H1 (cell line): ENCODE measurements around the gene PNO1. TPM values are rescaled to one million over a fixed set of nuclear protein-coding genes. Genes with fewer than 3 reads are reported as not detected.

Experiments used
- CTCF ChIA-PET: fragments of 300-600 bp; sonication (Branson Sonifier 250); formaldehyde crosslinking; loops from one replicate; lab custom pipeline; 2021; ENCODE audit not compliant: partially characterized antibody; lab: Charles Lee
- POLR2A ChIA-PET: fragments of 300-600 bp; sonication (Branson Sonifier 250); formaldehyde crosslinking; loops from one replicate; lab custom pipeline; 2021; ENCODE audit warnings: inconsistent platforms; ENCODE audit not compliant: partially characterized antibody; lab: Charles Lee
- DNase-seq, 2 experiments: peaks; one replicate each; pipeline versions ENCODE4 v3.0.0 to v3.0.0-alpha.2; 2010 to 2022; ENCODE audit warnings: low spot score in 2 of 2, low read depth in 1 of 2, mixed read lengths in 1 of 2
- FAIRE-seq: peaks from 2 replicates; lab custom pipeline; 2011; peaks lifted over from hg19 to GRCh38; lab: Jason Lieb, UNC
- H2AFZ ChIP-seq: 2 replicates; pipeline ENCODE4 v1.8.1; 2012; ENCODE audit warnings: low read length, inconsistent platforms
- H2AK5ac ChIP-seq: 2 replicates; pipeline ENCODE4 v1.6.1; 2013; ENCODE audit warnings: low read depth, low read length
- H2BK120ac ChIP-seq: replicated peaks from 2 replicates; pipeline ENCODE3; 2013; ENCODE audit warnings: low read depth, low read length, inconsistent platforms
- H2BK12ac ChIP-seq: 2 replicates; pipeline ENCODE4 v1.6.1; 2013; ENCODE audit warnings: low read depth, low read length
- H2BK15ac ChIP-seq: 2 replicates; pipeline ENCODE4 v1.6.1; 2013; ENCODE audit warnings: low read length
- H2BK20ac ChIP-seq: 2 replicates; pipeline ENCODE4 v1.6.1; 2013; ENCODE audit warnings: low read length
- H2BK5ac ChIP-seq: 2 replicates; pipeline ENCODE4 v1.6.1; 2013; ENCODE audit warnings: low read depth, low read length
- H3K14ac ChIP-seq: 2 replicates; pipeline ENCODE4 v1.6.1; 2013; ENCODE audit warnings: inconsistent platforms; ENCODE audit not compliant: insufficient read length
- H3K18ac ChIP-seq: 2 replicates; pipeline ENCODE4 v1.6.1; 2013; ENCODE audit warnings: low read length; ENCODE audit errors: extremely low read depth
- H3K23ac ChIP-seq: 2 replicates; pipeline ENCODE4 v1.6.1; 2013; ENCODE audit warnings: inconsistent platforms; ENCODE audit not compliant: insufficient read length
- H3K23me2 ChIP-seq: 2 replicates; pipeline ENCODE4 v1.6.1; 2013; ENCODE audit warnings: low read depth, low read length
- H3K27ac ChIP-seq: 2 replicates; pipeline ENCODE4 v1.6.1; 2011; ENCODE audit warnings: low read depth, low read length, inconsistent platforms
- H3K27me3 ChIP-seq, 4 experiments: replicated peaks in 1 of 4; 1 replicate in 1 of 4; 2 replicates in 3 of 4; pipeline versions ENCODE4 v1.6.1 to v1.8.1; 2011 to 2013; ENCODE audit warnings: low read length in 3 of 4, mild to moderate bottlenecking in 3 of 4, inconsistent platforms in 2 of 4, mixed read lengths in 2 of 4, moderate library complexity in 1 of 4; ENCODE audit not compliant: control insufficient read depth in 3 of 4, insufficient read depth in 3 of 4; ENCODE audit errors: extremely low read depth in 1 of 4
- H3K36me3 ChIP-seq, 4 experiments: 2 replicates each; pipeline versions ENCODE4 v1.6.1 to v1.8.1; 2011 to 2013; ENCODE audit warnings: mild to moderate bottlenecking in 4 of 4, low read length in 3 of 4, moderate library complexity in 2 of 4, control low read depth in 1 of 4, inconsistent platforms in 1 of 4; ENCODE audit not compliant: insufficient read depth in 4 of 4, control insufficient read depth in 2 of 4
- H3K4ac ChIP-seq: replicated peaks from 2 replicates; pipeline ENCODE3; 2013; ENCODE audit warnings: low read length, low read depth, mixed read lengths, inconsistent platforms; ENCODE audit not compliant: insufficient read length
- H3K4me1 ChIP-seq, 4 experiments: replicated peaks in 1 of 4; 1 replicate in 1 of 4; 2 replicates in 3 of 4; pipeline versions ENCODE4 v1.6.1 to v1.8.1; 2011 to 2013; ENCODE audit warnings: low read length in 3 of 4, inconsistent platforms in 2 of 4, mixed read lengths in 1 of 4; ENCODE audit not compliant: insufficient read depth in 4 of 4, control insufficient read depth in 3 of 4
- H3K4me2 ChIP-seq, 2 experiments: 2 replicates each; pipeline versions ENCODE4 v1.6.1 to v1.8.1; 2011 to 2013; ENCODE audit warnings: low read depth in 2 of 2, low read length in 2 of 2, control low read depth in 1 of 2, inconsistent platforms in 1 of 2, mild to moderate bottlenecking in 1 of 2; ENCODE audit not compliant: insufficient read depth in 1 of 2
- H3K4me3 ChIP-seq, 4 experiments: fragments of 200-600, 300-600 bp in 1 of 4; sonication (generic), shearing (Covaris generic), sonication (Bioruptor Twin) in 1 of 4; 2 replicates each; pipeline versions ENCODE4 v1.5.1 to v1.8.1; 2011 to 2016; ENCODE audit warnings: low read length in 4 of 4, low read depth in 3 of 4, control low read depth in 2 of 4, inconsistent platforms in 2 of 4, mild to moderate bottlenecking in 2 of 4, mixed read lengths in 1 of 4, moderate library complexity in 1 of 4; ENCODE audit not compliant: insufficient read depth in 2 of 4; ENCODE audit errors: extremely low read depth in 1 of 4
- H3K56ac ChIP-seq: replicated peaks from 2 replicates; pipeline ENCODE3; 2013; ENCODE audit warnings: low read depth, mild to moderate bottlenecking, mixed read lengths, low read length, inconsistent platforms; ENCODE audit not compliant: insufficient read length
- H3K79me1 ChIP-seq: 2 replicates; pipeline ENCODE4 v1.6.1; 2013; ENCODE audit warnings: low read depth, low read length, control low read depth
- H3K79me2 ChIP-seq, 2 experiments: 2 replicates each; pipeline versions ENCODE4 v1.6.1 to v1.8.1; 2012 to 2013; ENCODE audit warnings: low read length in 2 of 2, mild to moderate bottlenecking in 2 of 2, inconsistent platforms in 1 of 2; ENCODE audit not compliant: insufficient read depth in 2 of 2, control insufficient read depth in 1 of 2
- H3K9ac ChIP-seq, 4 experiments: replicated peaks in 1 of 4; 1 replicate in 1 of 4; 2 replicates in 3 of 4; pipeline versions ENCODE4 v1.6.1 to v1.8.1; 2011 to 2013; ENCODE audit warnings: low read depth in 3 of 4, low read length in 3 of 4, control low read depth in 2 of 4, mild to moderate bottlenecking in 2 of 4, moderate library complexity in 2 of 4, inconsistent platforms in 1 of 4; ENCODE audit errors: extremely low read depth in 1 of 4
- H3K9me3 ChIP-seq, 2 experiments: 2 replicates each; pipeline versions ENCODE4 v1.6.1 to v1.8.1; 2012 to 2013; ENCODE audit warnings: mild to moderate bottlenecking in 2 of 2, moderate library complexity in 2 of 2, control low read depth in 1 of 2, inconsistent platforms in 1 of 2, low read depth in 1 of 2, low read length in 1 of 2, mixed read lengths in 1 of 2; ENCODE audit not compliant: insufficient read depth in 2 of 2
- H4K20me1 ChIP-seq, 2 experiments: replicated peaks in 1 of 2; 2 replicates each; pipeline versions ENCODE3 to v1.8.1; 2011 to 2013; ENCODE audit warnings: inconsistent platforms in 2 of 2, low read length in 2 of 2, mild to moderate bottlenecking in 1 of 2; ENCODE audit not compliant: insufficient read depth in 2 of 2, control insufficient read depth in 1 of 2
- H4K5ac ChIP-seq: 2 replicates; pipeline ENCODE4 v1.6.1; 2013; ENCODE audit warnings: low read length, low read depth, mixed read lengths, inconsistent platforms; ENCODE audit not compliant: insufficient read length
- H4K8ac ChIP-seq: 2 replicates; pipeline ENCODE4 v1.8.0; 2013; ENCODE audit warnings: mild to moderate bottlenecking, moderate library complexity, low read length, inconsistent platforms; ENCODE audit not compliant: insufficient read depth; ENCODE audit errors: extremely low read depth
- H4K91ac ChIP-seq: replicated peaks from 2 replicates; pipeline ENCODE3; 2013; ENCODE audit warnings: low read length, mixed read lengths, inconsistent platforms; ENCODE audit not compliant: insufficient read length
- ASH2L ChIP-seq: fragments of 200-600, 300-600 bp; sonication (generic); IDR thresholded peaks from one replicate; pipeline ENCODE4 v1.7.1; 2017; ENCODE audit warnings: low read length
- BCL11A ChIP-seq, 2 experiments: IDR thresholded peaks; one replicate each; pipeline ENCODE4 v1.6.1; 2011; ENCODE audit warnings: low read depth in 2 of 2, low read length in 2 of 2, mild to moderate bottlenecking in 2 of 2
- BRCA1 ChIP-seq: IDR thresholded peaks from 2 replicates; pipeline ENCODE4 v1.6.1; 2012; ENCODE audit warnings: low read depth, low read length, improper control_type of control experiment
- CBX5 ChIP-seq: fragments of 300-800, 300-1000 bp; sonication (generic); IDR thresholded peaks from 2 replicates; pipeline ENCODE4 v1.7.1; 2016; ENCODE audit warnings: antibody characterized with exemption, low read length, low read depth
- FOSL1 ChIP-seq: IDR thresholded peaks from 2 replicates; pipeline ENCODE4 v1.6.1; 2011; ENCODE audit warnings: mild to moderate bottlenecking, low read depth, low read length, moderate library complexity; ENCODE audit not compliant: insufficient read depth
- HDAC2 ChIP-seq, 2 experiments: fragments of 300-600 bp in 1 of 2; sonication (generic) in 1 of 2; IDR thresholded peaks; 2 replicates each; pipeline ENCODE4 v1.6.1; 2011 to 2012; ENCODE audit warnings: low read depth in 2 of 2, low read length in 2 of 2, mild to moderate bottlenecking in 2 of 2, moderate library complexity in 2 of 2, borderline replicate concordance in 1 of 2, inconsistent platforms in 1 of 2
- HDAC6 ChIP-seq: IDR thresholded peaks from one replicate; pipeline ENCODE4 v1.7.1; 2012; ENCODE audit warnings: low read depth, mild to moderate bottlenecking, inconsistent platforms, low read length, moderate library complexity
- RAD21 ChIP-seq, 2 experiments: IDR thresholded peaks in 1 of 2; conservative IDR thresholded peaks in 1 of 2; 2 replicates each; pipeline ENCODE4 v1.6.1; 2011; ENCODE audit warnings: low read depth in 2 of 2, low read length in 2 of 2, improper control_type of control experiment in 1 of 2, inconsistent platforms in 1 of 2, mild to moderate bottlenecking in 1 of 2, moderate library complexity in 1 of 2
- RNF2 ChIP-seq: fragments of 200-900, 300-1000 bp; sonication (generic); IDR thresholded peaks from 2 replicates; pipeline ENCODE4 v1.7.1; 2016; ENCODE audit warnings: borderline replicate concordance, low read depth, mild to moderate bottlenecking, antibody characterized with exemption, low read length; ENCODE audit not compliant: poor library complexity, severe bottlenecking; ENCODE audit errors: missing control alignments
- SP1 ChIP-seq: IDR thresholded peaks from 2 replicates; pipeline ENCODE4 v1.6.1; 2011; ENCODE audit warnings: low read depth, low read length
- TAF1 ChIP-seq: IDR thresholded peaks from 2 replicates; pipeline ENCODE4 v1.6.1; 2011; ENCODE audit warnings: mild to moderate bottlenecking, low read depth, low read length
- WGBS, 2 experiments: shearing (Covaris generic) in 1 of 2; methylation state at CpG; one replicate each; pipeline versions ENCODE4 v1.1.6 to v1.1.7; 2013 to 2015; ENCODE audit warnings: low lambda C conversion rate in 2 of 2, mixed read lengths in 2 of 2, inconsistent platforms in 1 of 2, low coverage in 1 of 2, missing lambda C conversion rate in 1 of 2; ENCODE audit not compliant: insufficient replicate concordance in 2 of 2, insufficient coverage in 1 of 2, insufficient read length in 1 of 2; ENCODE audit errors: extremely low coverage in 1 of 2, missing lambda C conversion rate in 1 of 2; 5-methylcytosine and 5-hydroxymethylcytosine counted together
- polyA plus RNA-seq, 7 experiments: library from polyadenylated mRNA; depleted of rRNA in 3 of 7; stranded (reverse) in 5 of 7; unstranded in 2 of 7; fragments of >200 nt in 5 of 7; fragments of 200-250 nt in 2 of 7; gene quantifications; 1 replicate in 5 of 7; 2 replicates in 1 of 7; 4 replicates in 1 of 7; pipeline versions ENCODE4 v1.2.1 to v1.2.3, GENCODE V29; 2011 to 2013; ENCODE audit warnings: missing spikeins in 2 of 7, mixed read lengths in 2 of 7
- total RNA-seq: library from RNA; stranded (reverse); fragmentation: NEBNext Ultra II Directional; extraction: Animal tissue kit (Norgen Biotek cat#: 25700); gene quantifications from 2 replicates; pipeline ENCODE4 v1.2.1, GENCODE V29; 2021
- TF ChIP-seq, protein P1 (sequence below): IDR thresholded peaks from 2 replicates; pipeline ENCODE4 v1.6.1; 2011; ENCODE audit warnings: low read length, improper control_type of control experiment

The PNO1 gene
- total and polyA plus RNA-seq, 2 of the 8 experiments (the other 6 are each of a cell fraction or from before 2014, with no cell fraction given), result 18.6 to 33.2 TPM

DNA sequence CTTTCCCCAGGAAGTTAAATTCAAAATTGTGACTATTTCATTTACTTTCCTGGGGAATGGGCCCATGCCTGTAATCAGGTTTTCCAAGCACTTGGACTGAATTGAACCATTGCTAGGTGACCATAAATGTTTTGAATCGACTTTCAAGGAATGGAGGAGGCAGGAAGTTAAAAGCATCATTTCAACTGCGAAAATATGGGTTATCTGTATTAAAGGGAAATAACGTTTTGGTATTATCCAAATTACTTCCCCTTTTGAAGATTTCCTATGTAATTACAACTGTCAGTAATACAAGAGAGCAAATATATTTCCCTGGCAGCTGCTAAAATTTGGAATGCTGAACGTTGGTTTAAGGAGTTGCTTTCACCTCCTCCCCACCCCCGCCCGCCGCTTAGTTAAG is 19.0 kb downstream of the PNO1 start:
- Histone ChIP-seq H3K18ac (no peak overlapping the region), H3K9me3 (no peaks in the 10 kb centered on the region), H3K4me1 (no peaks in the 10 kb centered on the region; a peak in 1 of 7 replicates), H3K27me3 (no peaks in the 10 kb centered on the region), H3K14ac (no peak overlapping the region), H3K27ac (no peak overlapping the region), H3K4me3 (no peak overlapping the region), H3K23ac (no peak overlapping the region), H4K20me1 (peaks cover 2 to 6% of the 10 kb centered on the region in 2 experiments), H3K23me2 (no peaks in the 10 kb centered on the region), H3K36me3 (peaks cover 7 to 51% (median 15%) of the 10 kb centered on the region in 4 experiments; a peak in 6 of 8 replicates), H2BK20ac (no peak overlapping the region), H3K79me1 (no peaks in the 10 kb centered on the region), H3K4me2 (no peak overlapping the region), H3K4ac (no peak overlapping the region), H4K5ac (no peak overlapping the region), H2BK12ac (no peak overlapping the region), H4K91ac (no peak overlapping the region), H2AK5ac (no peak overlapping the region), H3K79me2 (no peaks in the 10 kb centered on the region), H2BK120ac (no peak overlapping the region), H2AFZ (no peak overlapping the region), H2BK5ac (no peak overlapping the region), H3K9ac (no peak overlapping the region), H3K56ac (no peak overlapping the region), H2BK15ac (no peak overlapping the region), H4K8ac (no peak overlapping the region)
- ChIA-PET CTCF (interaction anchor here (1.4 to 2.4 kb wide), 2 partner anchors 8 to 51 kb away, joined by 3 to 19 read pairs; no protein-coding TSS in a partner anchor), POLR2A (interaction anchor here (1.5 to 3.0 kb wide), 3 partner anchors 9 to 19 kb away, joined by 6 to 12 read pairs (median 11); partner anchors contain the start of gene PNO1)
- WGBS, 2 experiments, result 93% methylated on average over 7 of the region's 7 CpGs; no CpG with 5 or more reads in 1 of the 2 experiments
- DNase-seq (no peak), FAIRE-seq (no peak)
- no peak for TF ChIP-seq HDAC2 (IDR thresholded peaks at IDR 0.05; ENCODE audit: borderline replicate concordance in 1 of 2, low read depth in 2 of 2, low read length in 2 of 2)
- TF ChIP-seq RNF2, result no peak
- no peak for TF ChIP-seq HDAC6
- no peak for TF ChIP-seq ASH2L
- no peak for TF ChIP-seq FOSL1
- TF ChIP-seq RAD21 (IDR thresholded peaks at IDR 0.05 in 1 of 2, conservative IDR thresholded peaks at IDR 0.05 in 1 of 2; ENCODE audit: low read depth in 2 of 2, low read length in 2 of 2), result no peak
- TF ChIP-seq, protein P1, sequence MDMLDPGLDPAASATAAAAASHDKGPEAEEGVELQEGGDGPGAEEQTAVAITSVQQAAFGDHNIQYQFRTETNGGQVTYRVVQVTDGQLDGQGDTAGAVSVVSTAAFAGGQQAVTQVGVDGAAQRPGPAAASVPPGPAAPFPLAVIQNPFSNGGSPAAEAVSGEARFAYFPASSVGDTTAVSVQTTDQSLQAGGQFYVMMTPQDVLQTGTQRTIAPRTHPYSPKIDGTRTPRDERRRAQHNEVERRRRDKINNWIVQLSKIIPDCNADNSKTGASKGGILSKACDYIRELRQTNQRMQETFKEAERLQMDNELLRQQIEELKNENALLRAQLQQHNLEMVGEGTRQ, result no peak
- TF ChIP-seq BRCA1, result no peak
- no peak for TF ChIP-seq BCL11A (IDR thresholded peaks at IDR 0.05; ENCODE audit: low read depth in 2 of 2, low read length in 2 of 2)
- no peak for TF ChIP-seq TAF1
- no peak for TF ChIP-seq SP1
- TF ChIP-seq CBX5, result no peak
